Measurements from ENCODE around the gene NT5DC4.

NT5DC4 gene

GRCh38 chr2:112756207-112756606, 35.4 kb downstream of the NT5DC4 start:
- H3K4me2 ChIP-seq (ENCODE audit: low read depth, low read length) = no peak overlapping the region
- no peaks in the 10 kb centered on the region for H3K4me1 ChIP-seq (ENCODE audit: low read length)
- no peaks in the 10 kb centered on the region for H3K9me2 ChIP-seq (replicated peaks; ENCODE audit: insufficient read depth, low read length)
- no peaks in the 10 kb centered on the region for H4K20me1 ChIP-seq (ENCODE audit: insufficient read depth, low read length)
- H2AFZ ChIP-seq (ENCODE audit: low read length) = no peak overlapping the region
- H3K27ac ChIP-seq (ENCODE audit: low read length) = no peak overlapping the region
- H3K4me3 ChIP-seq (ENCODE audit: low read length) = no peak overlapping the region
- TF ChIP-seq EZH2 (optimal IDR thresholded peaks at IDR 0.05; ENCODE audit: low read depth, low read length) (no peak), EZH2phosphoT487 (IDR thresholded peaks at IDR 0.05; ENCODE audit: low read length) (no peak)
- TF ChIP-seq, protein P1, sequence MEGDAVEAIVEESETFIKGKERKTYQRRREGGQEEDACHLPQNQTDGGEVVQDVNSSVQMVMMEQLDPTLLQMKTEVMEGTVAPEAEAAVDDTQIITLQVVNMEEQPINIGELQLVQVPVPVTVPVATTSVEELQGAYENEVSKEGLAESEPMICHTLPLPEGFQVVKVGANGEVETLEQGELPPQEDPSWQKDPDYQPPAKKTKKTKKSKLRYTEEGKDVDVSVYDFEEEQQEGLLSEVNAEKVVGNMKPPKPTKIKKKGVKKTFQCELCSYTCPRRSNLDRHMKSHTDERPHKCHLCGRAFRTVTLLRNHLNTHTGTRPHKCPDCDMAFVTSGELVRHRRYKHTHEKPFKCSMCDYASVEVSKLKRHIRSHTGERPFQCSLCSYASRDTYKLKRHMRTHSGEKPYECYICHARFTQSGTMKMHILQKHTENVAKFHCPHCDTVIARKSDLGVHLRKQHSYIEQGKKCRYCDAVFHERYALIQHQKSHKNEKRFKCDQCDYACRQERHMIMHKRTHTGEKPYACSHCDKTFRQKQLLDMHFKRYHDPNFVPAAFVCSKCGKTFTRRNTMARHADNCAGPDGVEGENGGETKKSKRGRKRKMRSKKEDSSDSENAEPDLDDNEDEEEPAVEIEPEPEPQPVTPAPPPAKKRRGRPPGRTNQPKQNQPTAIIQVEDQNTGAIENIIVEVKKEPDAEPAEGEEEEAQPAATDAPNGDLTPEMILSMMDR (IDR thresholded peaks at IDR 0.05; ENCODE audit: low read length) = no peak
- H3K27me3 ChIP-seq (replicated peaks; ENCODE audit: insufficient read depth, low read length) = no peaks in the 10 kb centered on the region
- no peaks in the 10 kb centered on the region for H3K9me3 ChIP-seq (replicated peaks; ENCODE audit: insufficient read depth, low read length)
- no peak for DNase-seq
- peaks cover 55% of the 10 kb centered on the region for H3K79me2 ChIP-seq (ENCODE audit: low read length)
- no peak overlapping the region for H3K9ac ChIP-seq (ENCODE audit: low read length)
- H3K36me3 ChIP-seq (replicated peaks; ENCODE audit: insufficient read depth, low read length) = peaks cover 37% of the 10 kb centered on the region
- no peaks in the 10 kb centered on the region; the same call in 1 of the 2 replicates for H3F3A ChIP-seq (ENCODE audit: insufficient read depth, low read length)

GRCh38 chr2:112757265-112757664, 36.4 kb downstream of the NT5DC4 start:
- Histone ChIP-seq H4K20me1 (ENCODE audit: insufficient read depth, low read length) (no peaks in the 10 kb centered on the region), H3F3A (ENCODE audit: insufficient read depth, low read length) (no peaks in the 10 kb centered on the region), H3K36me3 (replicated peaks; ENCODE audit: insufficient read depth, low read length) (peaks cover 34% of the 10 kb centered on the region), H3K4me1 (ENCODE audit: low read length) (no peaks in the 10 kb centered on the region), H3K9me3 (replicated peaks; ENCODE audit: insufficient read depth, low read length) (no peaks in the 10 kb centered on the region), H2AFZ (ENCODE audit: low read length) (no peak overlapping the region), H3K9ac (ENCODE audit: low read length) (no peak overlapping the region), H3K27ac (ENCODE audit: low read length) (no peak overlapping the region), H3K9me2 (replicated peaks; ENCODE audit: insufficient read depth, low read length) (no peaks in the 10 kb centered on the region), H3K79me2 (ENCODE audit: low read length) (peaks cover 61% of the 10 kb centered on the region), H3K4me2 (ENCODE audit: low read depth, low read length) (no peak overlapping the region), H3K4me3 (ENCODE audit: low read length) (no peak overlapping the region), H3K27me3 (replicated peaks; ENCODE audit: insufficient read depth, low read length) (no peaks in the 10 kb centered on the region)
- no peak for TF ChIP-seq EZH2phosphoT487 (IDR thresholded peaks at IDR 0.05; ENCODE audit: low read length)
- TF ChIP-seq, protein P1 (IDR thresholded peaks at IDR 0.05; ENCODE audit: low read length) = no peak
- no peak for TF ChIP-seq EZH2 (optimal IDR thresholded peaks at IDR 0.05; ENCODE audit: low read depth, low read length)
- DNase-seq = no peak

- H3F3A ChIP-seq (ENCODE audit: insufficient read depth, low read length) = no peaks in the 10 kb centered on the region
- H4K20me1 ChIP-seq (ENCODE audit: insufficient read depth, low read length) = no peaks in the 10 kb centered on the region
- no peak overlapping the region for H2AFZ ChIP-seq (ENCODE audit: low read length)
- no peak for TF ChIP-seq EZH2 (optimal IDR thresholded peaks at IDR 0.05; ENCODE audit: low read depth, low read length)
- no peak for TF ChIP-seq EZH2phosphoT487 (IDR thresholded peaks at IDR 0.05; ENCODE audit: low read length)
- TF ChIP-seq, protein P1 (IDR thresholded peaks at IDR 0.05; ENCODE audit: low read length) = no peak
- H3K4me3 ChIP-seq (ENCODE audit: low read length) = no peak overlapping the region
- H3K9ac ChIP-seq (ENCODE audit: low read length) = no peak overlapping the region
- H3K4me2 ChIP-seq (ENCODE audit: low read depth, low read length) = no peak overlapping the region
- H3K27ac ChIP-seq (ENCODE audit: low read length) = no peak overlapping the region
- no peaks in the 10 kb centered on the region for H3K9me3 ChIP-seq (replicated peaks; ENCODE audit: insufficient read depth, low read length)
- H3K9me2 ChIP-seq (replicated peaks; ENCODE audit: insufficient read depth, low read length) = no peaks in the 10 kb centered on the region
- 0 out of 2 replicates have a peak, but pooled peaks cover 5% of the 10 kb centered on the region for H3K4me1 ChIP-seq (ENCODE audit: low read length)
- H3K79me2 ChIP-seq (ENCODE audit: low read length) = peaks cover 67% of the 10 kb centered on the region
- H3K36me3 ChIP-seq (replicated peaks; ENCODE audit: insufficient read depth, low read length) = peaks cover 34% of the 10 kb centered on the region
- H3K27me3 ChIP-seq (replicated peaks; ENCODE audit: insufficient read depth, low read length) = no peaks in the 10 kb centered on the region
- DNase-seq = no peak
Measured at GRCh38 chr2:112758711-112759110, 37.9 kb downstream of the NT5DC4 start.

Data from MM.1S (cell line).